ENCODE data around the gene ZNF655.

ZNF655 gene

GRCh38 chr7:99606531-99606930, 48.1 kb downstream of the ZNF655 start:
- DNase-seq (ENCODE audit: low spot score) = no peak

DNA sequence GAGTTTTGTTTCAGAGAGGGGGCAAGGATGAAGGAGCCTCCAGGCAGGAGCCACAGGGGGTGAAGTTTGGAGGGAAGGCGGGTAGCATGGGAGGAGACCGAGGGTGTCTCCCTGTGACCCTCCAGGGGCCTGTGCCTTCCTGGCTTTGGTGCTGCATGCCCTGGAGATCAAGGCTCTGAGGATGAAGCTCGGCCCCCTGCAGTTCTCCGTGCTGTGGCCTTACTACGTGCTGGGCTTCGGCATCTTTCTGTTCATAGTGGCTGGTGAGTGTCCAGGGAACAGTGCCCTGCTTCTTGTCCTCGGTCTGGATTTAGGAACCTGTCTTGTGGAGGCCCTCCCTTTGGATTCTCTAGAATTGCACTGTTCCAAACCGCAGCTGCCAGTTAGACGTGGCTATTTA, 49.1 kb downstream of the ZNF655 start:
- DNase-seq (ENCODE audit: low spot score) = no peak

DNA sequence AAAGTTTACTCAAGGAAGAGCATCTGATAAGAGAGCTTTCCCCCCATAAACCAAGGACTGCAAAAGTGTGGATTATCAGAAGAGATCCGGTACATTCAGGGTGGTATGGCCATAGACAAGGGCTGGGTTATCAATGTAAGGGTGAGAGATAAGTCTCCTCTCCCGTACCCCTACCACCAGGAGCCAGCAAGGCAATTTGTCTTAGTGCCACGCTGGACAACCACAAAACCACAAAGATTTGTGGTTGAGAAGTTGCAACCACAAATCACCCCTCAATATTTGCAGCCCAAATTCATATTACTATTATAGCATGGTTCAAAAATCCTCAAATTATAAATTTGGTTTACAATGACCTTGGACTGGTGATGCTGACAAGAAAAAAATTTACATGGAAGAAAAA, 56.1 kb downstream of the ZNF655 start:
- no peak for DNase-seq (ENCODE audit: low spot score)

GRCh38 chr7:99615989-99616358, 57.5 kb downstream of the ZNF655 start:
- no peak for DNase-seq (ENCODE audit: low spot score)

GRCh38 chr7:99616359-99617191, 58.1 kb downstream of the ZNF655 start, which contains the start of gene ZSCAN25:
TSS of gene ZSCAN25 (plus strand) at chr7:99616946. CDS start at chr7:99619607, 2,661 bp downstream.
- peak; percentile 92 for DNase-seq (ENCODE audit: low spot score)

DNA sequence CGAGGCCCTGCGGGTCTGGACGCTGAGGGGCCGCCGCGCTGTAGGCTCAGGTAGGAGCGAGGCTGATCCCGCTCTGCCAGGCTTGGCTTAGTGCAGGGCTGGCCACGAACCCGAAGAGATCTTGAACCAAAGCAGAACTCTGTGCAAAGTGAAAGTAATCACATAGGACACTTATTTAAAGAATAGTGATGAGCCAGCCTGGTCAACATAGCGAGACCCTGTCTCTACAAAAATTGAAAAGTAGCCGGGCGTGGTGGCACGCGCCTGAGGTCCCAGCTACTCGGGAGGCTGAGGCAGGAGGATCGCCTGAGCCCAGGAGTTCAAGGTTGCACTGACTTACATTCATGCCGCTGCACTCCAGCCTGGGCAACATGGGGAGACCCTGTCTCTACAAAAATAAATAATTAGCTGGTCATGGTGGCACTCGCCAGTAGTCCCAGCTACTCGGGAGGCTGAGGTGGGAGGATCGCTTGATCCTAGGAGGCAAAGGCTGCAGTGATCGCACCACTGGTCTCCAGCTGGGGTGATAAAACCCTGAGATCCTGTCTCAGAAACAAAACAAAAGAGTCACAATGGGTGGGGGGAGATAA, 58.8 kb downstream of the ZNF655 start:
- DNase-seq (ENCODE audit: low spot score) = no peak

DNA sequence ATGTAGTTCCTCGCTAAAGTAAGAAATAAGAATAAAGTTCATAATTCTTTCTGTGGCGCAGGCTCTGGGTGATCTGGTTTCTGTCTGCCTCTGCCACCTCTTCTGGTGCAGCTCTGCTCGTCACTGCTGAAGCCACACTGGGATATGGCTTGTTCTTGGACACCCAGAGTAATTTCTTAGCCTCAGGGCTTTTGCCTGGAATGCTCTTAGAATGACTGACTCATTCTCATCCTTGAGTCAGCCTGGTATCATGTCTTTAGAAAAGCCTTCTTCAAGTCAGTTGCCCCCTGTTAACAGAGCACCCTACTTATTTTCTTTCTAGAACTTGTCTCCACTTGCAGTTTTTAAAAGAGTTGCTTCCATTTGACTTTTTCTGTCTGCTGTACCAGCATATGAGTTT, 60.3 kb downstream of the ZNF655 start:
- no peak for DNase-seq (ENCODE audit: low spot score)

- DNase-seq (ENCODE audit: low spot score) = no peak
These were observed 61.2 kb downstream of the ZNF655 start for GRCh38 chr7:99619571-99620130.

- DNase-seq (ENCODE audit: low spot score) = no peak
These were observed 62.8 kb downstream of the ZNF655 start for GRCh38 chr7:99621271-99621670.

- no peak for DNase-seq (ENCODE audit: low spot score)
These were observed 64.2 kb downstream of the ZNF655 start for GRCh38 chr7:99622596-99622995.

DNA sequence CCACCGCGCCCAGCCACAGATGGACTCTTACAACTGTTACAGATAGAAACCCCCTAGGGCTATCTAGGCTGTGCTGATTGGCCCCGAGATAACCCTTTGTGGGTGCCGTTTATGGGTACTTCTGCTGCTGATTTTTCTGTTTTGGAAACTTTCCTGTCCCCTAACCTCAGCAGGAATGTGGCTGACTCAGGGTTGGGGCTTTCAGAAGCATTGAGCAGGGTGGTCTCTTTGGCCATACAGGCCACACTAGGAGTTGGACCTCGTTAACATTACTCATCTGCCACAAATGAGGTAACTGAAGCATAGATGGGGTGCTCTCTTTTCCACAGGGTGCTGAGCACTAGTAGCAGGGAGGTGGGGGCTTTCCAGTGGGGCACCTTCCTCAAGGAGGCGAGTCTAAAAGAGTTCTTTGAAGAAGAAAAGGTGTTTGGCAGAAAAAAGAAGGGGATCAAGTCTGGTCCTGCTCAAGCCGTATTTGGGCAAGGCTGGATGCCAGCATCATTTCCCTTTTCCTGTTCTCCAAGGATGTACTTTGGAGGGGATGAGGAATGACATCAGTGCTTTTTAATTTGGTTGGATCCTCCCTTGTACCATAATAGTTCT, 64.8 kb downstream of the ZNF655 start:
- no peak for DNase-seq (ENCODE audit: low spot score)

DNA sequence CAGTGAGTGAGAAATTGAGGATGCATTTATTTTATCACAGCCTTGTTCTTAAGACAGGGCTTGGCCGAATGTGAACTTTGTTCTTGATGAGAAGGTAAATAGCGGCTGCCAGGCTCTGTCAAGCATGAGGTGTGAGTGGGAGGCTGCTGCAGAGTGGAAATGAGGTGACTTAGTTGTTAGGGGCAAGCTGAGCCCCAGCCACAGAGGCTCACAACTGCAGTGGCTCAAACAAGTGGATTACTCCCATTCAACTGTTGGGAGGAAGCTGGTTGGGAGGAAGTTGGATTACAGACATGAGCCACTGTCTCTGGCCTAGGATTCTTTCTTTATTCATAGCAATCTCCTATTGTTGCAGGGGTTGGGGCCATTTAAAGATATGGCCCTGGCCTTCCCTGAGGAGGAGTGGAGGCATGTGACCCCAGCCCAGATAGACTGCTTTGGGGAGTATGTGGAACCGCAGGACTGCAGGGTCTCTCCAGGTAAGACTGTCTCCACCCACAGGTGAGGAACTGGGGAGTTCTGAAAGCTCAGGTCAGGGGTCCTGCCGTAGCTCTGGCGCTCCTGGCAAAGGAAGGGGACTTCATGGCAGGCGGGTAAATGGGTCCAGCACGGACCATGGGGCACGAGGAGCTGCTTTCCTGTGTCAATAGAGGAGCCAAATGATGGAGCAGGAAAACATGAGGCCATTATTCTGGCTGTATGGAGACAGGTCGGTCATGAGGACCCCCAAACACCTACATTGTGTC, 65.4 kb downstream of the ZNF655 start:
- no peak for DNase-seq (ENCODE audit: low spot score)

DNA sequence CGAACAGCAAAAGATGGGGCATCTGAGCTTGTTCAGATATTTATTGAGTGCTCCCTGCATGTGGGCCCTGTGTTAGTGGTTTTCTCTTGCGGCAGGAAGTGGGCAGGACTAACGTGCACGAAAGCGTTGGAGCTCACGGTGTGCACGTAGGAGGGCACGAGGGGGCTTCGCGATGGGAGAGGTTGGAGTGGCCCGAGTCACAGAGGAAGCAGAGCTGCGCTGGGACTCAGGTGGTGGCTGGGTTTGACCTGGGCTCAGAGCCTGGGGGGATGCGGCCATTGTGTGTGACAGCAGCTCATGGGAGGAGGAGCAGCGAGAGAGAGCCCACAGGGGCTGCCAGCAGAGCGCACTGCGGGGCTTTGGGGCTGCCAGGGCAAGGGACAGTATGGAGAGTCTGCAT, 66.0 kb downstream of the ZNF655 start:
- DNase-seq (ENCODE audit: low spot score) = no peak

DNA sequence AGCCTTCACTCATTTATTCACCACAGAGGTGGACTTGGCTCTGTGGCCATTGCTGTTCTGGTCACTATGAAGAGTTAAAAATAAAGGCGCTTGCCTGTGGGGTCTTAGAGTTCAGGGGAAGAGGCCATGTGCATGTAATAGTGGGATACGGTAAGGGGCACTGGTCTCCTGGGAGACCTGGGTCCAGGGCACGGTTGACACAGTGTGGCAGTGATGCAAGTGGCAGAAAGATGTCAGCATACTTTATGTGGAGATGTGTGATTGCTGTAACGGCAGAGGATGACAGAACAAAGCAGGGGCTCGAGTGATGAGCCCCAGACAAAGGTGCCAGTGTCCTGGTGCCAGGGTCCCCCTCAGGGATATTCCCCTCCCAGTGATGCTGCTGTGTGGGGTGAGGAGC, 66.9 kb downstream of the ZNF655 start:
- DNase-seq (ENCODE audit: low spot score) = no peak

- DNase-seq (ENCODE audit: low spot score) = no peak
These were observed 67.5 kb downstream of the ZNF655 start for GRCh38 chr7:99625961-99626360.
